ENCODE data around the gene MLPH. TPM values are rescaled to one million over a fixed set of nuclear protein-coding genes. Genes with fewer than 3 reads are reported as not detected.

The MLPH gene
- total and polyA plus RNA-seq, 9 of the 15 experiments (the other 6 are each of a cell fraction or from before 2014, with no cell fraction given) = 0.22 TPM; not detected in 8

DNA sequence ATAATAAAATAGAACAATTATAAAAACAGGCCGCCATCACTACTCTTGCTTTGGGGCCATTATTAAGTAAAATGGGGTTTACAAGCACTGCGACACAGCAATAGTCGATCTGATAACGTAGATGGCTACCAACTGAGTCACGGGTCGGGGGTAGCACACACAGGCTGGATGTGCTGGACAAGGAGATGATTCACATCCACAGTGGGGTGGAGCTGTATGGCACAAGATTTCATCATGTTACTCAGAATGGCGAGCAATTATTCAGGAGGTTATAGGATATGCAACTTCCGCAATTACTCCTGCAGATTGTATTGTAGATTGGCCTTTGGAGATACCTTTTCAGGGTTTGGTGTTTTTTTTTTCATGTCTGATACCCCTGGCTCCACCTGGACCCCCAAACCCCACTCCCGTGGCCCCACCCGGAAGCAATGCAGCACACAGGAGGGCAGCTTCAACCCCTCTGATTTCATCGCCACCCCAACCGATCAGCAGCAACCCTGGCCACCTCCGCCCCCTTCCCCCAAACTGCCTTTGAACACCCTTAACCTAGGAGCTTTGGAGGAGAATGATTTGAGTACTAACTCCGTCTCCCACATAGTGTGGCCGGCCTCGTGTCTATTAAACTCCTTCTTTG is 21.4 kb upstream of the MLPH start (continued):
- TF ChIP-seq, protein P1, sequence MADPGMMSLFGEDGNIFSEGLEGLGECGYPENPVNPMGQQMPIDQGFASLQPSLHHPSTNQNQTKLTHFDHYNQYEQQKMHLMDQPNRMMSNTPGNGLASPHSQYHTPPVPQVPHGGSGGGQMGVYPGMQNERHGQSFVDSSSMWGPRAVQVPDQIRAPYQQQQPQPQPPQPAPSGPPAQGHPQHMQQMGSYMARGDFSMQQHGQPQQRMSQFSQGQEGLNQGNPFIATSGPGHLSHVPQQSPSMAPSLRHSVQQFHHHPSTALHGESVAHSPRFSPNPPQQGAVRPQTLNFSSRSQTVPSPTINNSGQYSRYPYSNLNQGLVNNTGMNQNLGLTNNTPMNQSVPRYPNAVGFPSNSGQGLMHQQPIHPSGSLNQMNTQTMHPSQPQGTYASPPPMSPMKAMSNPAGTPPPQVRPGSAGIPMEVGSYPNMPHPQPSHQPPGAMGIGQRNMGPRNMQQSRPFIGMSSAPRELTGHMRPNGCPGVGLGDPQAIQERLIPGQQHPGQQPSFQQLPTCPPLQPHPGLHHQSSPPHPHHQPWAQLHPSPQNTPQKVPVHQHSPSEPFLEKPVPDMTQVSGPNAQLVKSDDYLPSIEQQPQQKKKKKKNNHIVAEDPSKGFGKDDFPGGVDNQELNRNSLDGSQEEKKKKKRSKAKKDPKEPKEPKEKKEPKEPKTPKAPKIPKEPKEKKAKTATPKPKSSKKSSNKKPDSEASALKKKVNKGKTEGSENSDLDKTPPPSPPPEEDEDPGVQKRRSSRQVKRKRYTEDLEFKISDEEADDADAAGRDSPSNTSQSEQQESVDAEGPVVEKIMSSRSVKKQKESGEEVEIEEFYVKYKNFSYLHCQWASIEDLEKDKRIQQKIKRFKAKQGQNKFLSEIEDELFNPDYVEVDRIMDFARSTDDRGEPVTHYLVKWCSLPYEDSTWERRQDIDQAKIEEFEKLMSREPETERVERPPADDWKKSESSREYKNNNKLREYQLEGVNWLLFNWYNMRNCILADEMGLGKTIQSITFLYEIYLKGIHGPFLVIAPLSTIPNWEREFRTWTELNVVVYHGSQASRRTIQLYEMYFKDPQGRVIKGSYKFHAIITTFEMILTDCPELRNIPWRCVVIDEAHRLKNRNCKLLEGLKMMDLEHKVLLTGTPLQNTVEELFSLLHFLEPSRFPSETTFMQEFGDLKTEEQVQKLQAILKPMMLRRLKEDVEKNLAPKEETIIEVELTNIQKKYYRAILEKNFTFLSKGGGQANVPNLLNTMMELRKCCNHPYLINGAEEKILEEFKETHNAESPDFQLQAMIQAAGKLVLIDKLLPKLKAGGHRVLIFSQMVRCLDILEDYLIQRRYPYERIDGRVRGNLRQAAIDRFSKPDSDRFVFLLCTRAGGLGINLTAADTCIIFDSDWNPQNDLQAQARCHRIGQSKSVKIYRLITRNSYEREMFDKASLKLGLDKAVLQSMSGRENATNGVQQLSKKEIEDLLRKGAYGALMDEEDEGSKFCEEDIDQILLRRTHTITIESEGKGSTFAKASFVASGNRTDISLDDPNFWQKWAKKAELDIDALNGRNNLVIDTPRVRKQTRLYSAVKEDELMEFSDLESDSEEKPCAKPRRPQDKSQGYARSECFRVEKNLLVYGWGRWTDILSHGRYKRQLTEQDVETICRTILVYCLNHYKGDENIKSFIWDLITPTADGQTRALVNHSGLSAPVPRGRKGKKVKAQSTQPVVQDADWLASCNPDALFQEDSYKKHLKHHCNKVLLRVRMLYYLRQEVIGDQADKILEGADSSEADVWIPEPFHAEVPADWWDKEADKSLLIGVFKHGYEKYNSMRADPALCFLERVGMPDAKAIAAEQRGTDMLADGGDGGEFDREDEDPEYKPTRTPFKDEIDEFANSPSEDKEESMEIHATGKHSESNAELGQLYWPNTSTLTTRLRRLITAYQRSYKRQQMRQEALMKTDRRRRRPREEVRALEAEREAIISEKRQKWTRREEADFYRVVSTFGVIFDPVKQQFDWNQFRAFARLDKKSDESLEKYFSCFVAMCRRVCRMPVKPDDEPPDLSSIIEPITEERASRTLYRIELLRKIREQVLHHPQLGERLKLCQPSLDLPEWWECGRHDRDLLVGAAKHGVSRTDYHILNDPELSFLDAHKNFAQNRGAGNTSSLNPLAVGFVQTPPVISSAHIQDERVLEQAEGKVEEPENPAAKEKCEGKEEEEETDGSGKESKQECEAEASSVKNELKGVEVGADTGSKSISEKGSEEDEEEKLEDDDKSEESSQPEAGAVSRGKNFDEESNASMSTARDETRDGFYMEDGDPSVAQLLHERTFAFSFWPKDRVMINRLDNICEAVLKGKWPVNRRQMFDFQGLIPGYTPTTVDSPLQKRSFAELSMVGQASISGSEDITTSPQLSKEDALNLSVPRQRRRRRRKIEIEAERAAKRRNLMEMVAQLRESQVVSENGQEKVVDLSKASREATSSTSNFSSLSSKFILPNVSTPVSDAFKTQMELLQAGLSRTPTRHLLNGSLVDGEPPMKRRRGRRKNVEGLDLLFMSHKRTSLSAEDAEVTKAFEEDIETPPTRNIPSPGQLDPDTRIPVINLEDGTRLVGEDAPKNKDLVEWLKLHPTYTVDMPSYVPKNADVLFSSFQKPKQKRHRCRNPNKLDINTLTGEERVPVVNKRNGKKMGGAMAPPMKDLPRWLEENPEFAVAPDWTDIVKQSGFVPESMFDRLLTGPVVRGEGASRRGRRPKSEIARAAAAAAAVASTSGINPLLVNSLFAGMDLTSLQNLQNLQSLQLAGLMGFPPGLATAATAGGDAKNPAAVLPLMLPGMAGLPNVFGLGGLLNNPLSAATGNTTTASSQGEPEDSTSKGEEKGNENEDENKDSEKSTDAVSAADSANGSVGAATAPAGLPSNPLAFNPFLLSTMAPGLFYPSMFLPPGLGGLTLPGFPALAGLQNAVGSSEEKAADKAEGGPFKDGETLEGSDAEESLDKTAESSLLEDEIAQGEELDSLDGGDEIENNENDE (IDR thresholded peaks at IDR 0.05; ENCODE audit: low read depth, low read length) = no peak
- TF ChIP-seq, protein P2, sequence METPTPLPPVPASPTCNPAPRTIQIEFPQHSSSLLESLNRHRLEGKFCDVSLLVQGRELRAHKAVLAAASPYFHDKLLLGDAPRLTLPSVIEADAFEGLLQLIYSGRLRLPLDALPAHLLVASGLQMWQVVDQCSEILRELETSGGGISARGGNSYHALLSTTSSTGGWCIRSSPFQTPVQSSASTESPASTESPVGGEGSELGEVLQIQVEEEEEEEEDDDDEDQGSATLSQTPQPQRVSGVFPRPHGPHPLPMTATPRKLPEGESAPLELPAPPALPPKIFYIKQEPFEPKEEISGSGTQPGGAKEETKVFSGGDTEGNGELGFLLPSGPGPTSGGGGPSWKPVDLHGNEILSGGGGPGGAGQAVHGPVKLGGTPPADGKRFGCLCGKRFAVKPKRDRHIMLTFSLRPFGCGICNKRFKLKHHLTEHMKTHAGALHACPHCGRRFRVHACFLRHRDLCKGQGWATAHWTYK (CRISPR knock-in tag; IDR thresholded peaks at IDR 0.05) = no peak
- TF ChIP-seq HDAC1 (IDR thresholded peaks at IDR 0.05) (no peak), EZH2 (IDR thresholded peaks at IDR 0.05; ENCODE audit: borderline replicate concordance, low read depth, low read length) (no peak), ZNF282 (CRISPR knock-in tag; IDR thresholded peaks at IDR 0.05) (no peak), ZBTB11 (CRISPR knock-in tag; IDR thresholded peaks at IDR 0.05) (0 out of 6 replicates have a peak, but pooled peaks of 1 of the 3 experiments have one; percentile 46), XRCC5 (IDR thresholded peaks at IDR 0.05; ENCODE audit: low read depth, low read length) (no peak), ZNF232 (CRISPR knock-in tag; IDR thresholded peaks at IDR 0.05) (no peak), ZNF717 (CRISPR knock-in tag; IDR thresholded peaks at IDR 0.05) (no peak)

Data from K562 (cell line).